Ectodermal cell (in vitro differentiated cells): ENCODE data around the gene KCNB1.

Experiments used
- H3K27ac ChIP-seq: 2 replicates; pipeline ENCODE4 v1.7.0; 2013; ENCODE audit warnings: mild to moderate bottlenecking, low read depth, low read length; ENCODE audit not compliant: insufficient read depth, poor library complexity, severe bottlenecking
- H3K27me3 ChIP-seq: 2 replicates; pipeline ENCODE4 v1.7.0; 2013; ENCODE audit warnings: mild to moderate bottlenecking, low read length; ENCODE audit not compliant: insufficient read depth, control insufficient read depth, poor library complexity, severe bottlenecking
- H3K36me3 ChIP-seq: one replicate; pipeline ENCODE4 v1.7.0; 2013; ENCODE audit warnings: low read length; ENCODE audit not compliant: control insufficient read depth, insufficient read depth
- H3K4me1 ChIP-seq: one replicate; pipeline ENCODE4 v1.7.0; 2013; ENCODE audit warnings: low read length; ENCODE audit not compliant: control insufficient read depth, insufficient read depth
- H3K4me3 ChIP-seq: 2 replicates; pipeline ENCODE4 v1.7.0; 2013; ENCODE audit warnings: low read depth, low read length, control low read depth; ENCODE audit not compliant: insufficient read depth
- H3K9me3 ChIP-seq: 2 replicates; pipeline ENCODE4 v1.7.0; 2013; ENCODE audit warnings: mild to moderate bottlenecking, low read length, moderate library complexity; ENCODE audit not compliant: control insufficient read depth
- WGBS, 2 experiments: methylation state at CpG; one replicate each; pipeline ENCODE4 v1.1.7; 2013; ENCODE audit warnings: missing lambda C conversion rate in 2 of 2; 5-methylcytosine and 5-hydroxymethylcytosine counted together

Gene KCNB1

DNA sequence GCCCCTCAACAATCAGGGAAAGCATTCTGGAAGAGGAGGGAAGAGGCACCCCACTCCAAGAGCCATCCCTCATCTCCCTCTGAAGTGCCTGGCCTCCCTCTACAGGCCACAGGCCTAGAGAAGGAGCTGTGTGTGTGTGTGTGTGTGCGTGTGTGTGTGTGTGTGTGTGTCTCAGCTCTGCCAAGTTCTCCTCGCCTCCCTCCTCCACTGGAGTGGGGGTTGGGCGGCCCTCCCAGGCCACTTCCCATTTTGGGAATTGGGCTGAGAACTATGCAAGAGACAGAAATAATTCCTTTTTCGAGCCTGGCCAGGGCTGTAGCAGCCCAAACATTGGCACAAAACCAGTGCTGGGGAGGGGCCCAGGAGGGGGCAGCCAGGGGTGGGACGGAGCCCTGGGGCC is 35.7 kb downstream of the KCNB1 start:
- Histone ChIP-seq H3K36me3 (no peaks in the 10 kb centered on the region), H3K9me3 (no peaks in the 10 kb centered on the region), H3K4me3 (no peak overlapping the region), H3K27me3 (no peaks in the 10 kb centered on the region), H3K4me1 (peaks cover 28% of the 10 kb centered on the region), H3K27ac (no peak overlapping the region)
- WGBS, 2 experiments = 60 to 61% methylated on average over 5 of the region's 5 CpGs

DNA sequence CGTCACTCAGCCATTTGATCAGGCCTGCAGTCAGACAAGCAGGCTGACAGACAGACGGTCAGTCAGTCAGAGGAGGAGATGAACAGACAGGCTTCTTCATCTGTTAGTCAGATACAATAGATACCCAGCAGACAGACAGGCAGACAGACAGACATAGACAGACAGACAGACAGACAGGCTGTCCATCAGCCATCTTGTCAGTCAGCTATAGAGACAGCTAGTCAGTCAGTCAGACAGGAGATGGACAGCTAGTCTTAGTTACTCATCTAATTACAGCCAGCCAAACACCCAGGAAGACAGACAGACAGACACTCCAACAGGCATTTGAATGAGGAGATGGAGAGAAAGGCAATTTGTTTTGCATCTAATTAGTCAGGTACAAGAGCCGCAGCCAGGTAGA is 36.4 kb downstream of the KCNB1 start:
- Histone ChIP-seq H3K36me3 (no peaks in the 10 kb centered on the region), H3K9me3 (no peaks in the 10 kb centered on the region), H3K27ac (no peak overlapping the region), H3K4me1 (peaks cover 28% of the 10 kb centered on the region), H3K4me3 (no peak overlapping the region), H3K27me3 (no peaks in the 10 kb centered on the region)
- WGBS, 2 experiments = 85 to 87% methylated on average over 3 of the region's 3 CpGs

DNA sequence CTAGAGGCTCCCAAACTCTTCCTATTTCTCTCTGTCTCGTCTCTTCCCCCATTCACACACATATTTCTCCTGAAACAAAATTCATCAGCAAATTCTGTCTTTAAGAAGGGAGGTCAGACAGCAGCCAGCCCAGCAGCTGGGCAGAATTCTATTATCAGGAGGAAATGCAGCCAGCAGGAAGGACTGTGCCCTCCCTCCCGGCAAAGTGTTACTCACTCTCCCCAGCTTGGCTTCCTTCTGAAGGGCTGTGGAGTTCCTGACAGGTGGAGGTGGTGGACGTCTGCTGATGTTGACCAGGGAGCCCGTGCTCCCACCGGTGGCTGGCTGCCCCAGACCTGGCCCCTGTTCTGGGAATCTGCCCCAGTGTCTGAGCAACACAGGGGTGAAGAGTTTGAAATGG is 37.3 kb downstream of the KCNB1 start:
- Histone ChIP-seq H3K4me1 (peaks cover 23% of the 10 kb centered on the region), H3K27ac (no peak overlapping the region), H3K9me3 (no peaks in the 10 kb centered on the region), H3K36me3 (no peaks in the 10 kb centered on the region), H3K4me3 (no peak overlapping the region), H3K27me3 (no peaks in the 10 kb centered on the region)
- 62% methylated on average over 5 of the region's 5 CpGs for WGBS, 2 experiments

DNA sequence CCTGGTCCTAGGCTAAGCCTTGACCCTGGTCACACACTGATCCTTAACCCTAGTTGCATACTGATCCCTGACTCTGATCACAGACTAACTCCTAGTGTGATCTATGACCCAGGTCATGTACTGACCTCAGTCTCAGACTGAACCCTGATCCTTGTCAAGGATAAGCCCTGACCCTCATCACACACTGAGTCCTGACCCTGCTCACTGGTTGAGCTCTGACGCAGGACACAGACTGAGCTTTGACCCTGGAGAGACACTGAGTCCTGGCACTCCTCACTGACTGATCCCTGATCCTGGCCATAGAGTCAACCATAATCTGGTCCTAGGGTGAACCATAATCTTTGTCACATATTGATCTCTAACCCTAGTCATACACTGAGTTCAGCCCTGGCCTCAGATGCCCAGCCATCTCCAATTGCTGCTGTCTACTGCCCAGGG is 37.9 kb downstream of the KCNB1 start:
- Histone ChIP-seq H3K36me3 (no peaks in the 10 kb centered on the region), H3K27ac (no peak overlapping the region), H3K4me3 (no peak overlapping the region), H3K4me1 (peaks cover 17% of the 10 kb centered on the region), H3K27me3 (no peaks in the 10 kb centered on the region), H3K9me3 (no peaks in the 10 kb centered on the region)
- WGBS, 2 experiments = 93 to 94% methylated on average over 1 of the region's 1 CpG

DNA sequence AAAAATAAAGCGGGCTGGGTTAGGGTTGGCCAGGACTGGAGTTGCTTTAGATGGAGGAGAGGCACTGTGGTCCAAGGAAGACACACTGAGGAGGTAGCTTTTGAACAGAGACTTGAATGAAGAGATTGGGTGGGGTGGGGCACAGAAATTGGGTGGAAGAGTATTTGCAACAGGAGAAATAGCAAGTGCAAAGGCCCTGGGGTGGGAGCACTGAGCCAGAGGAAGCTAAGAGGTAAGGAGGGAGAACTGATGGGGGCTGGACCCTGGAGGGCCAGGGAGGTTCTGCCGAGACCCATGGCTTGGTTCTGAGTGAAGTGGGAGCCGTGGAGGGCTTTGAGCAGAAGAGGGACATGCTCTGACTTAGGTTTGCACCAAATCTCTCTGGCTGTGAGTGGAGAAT is 45.4 kb downstream of the KCNB1 start:
- Histone ChIP-seq H3K4me1 (no peaks in the 10 kb centered on the region), H3K4me3 (no peak overlapping the region), H3K36me3 (no peaks in the 10 kb centered on the region), H3K27me3 (no peaks in the 10 kb centered on the region), H3K9me3 (no peaks in the 10 kb centered on the region), H3K27ac (no peak overlapping the region)
- 58 to 60% methylated on average over 3 of the region's 3 CpGs for WGBS, 2 experiments

DNA sequence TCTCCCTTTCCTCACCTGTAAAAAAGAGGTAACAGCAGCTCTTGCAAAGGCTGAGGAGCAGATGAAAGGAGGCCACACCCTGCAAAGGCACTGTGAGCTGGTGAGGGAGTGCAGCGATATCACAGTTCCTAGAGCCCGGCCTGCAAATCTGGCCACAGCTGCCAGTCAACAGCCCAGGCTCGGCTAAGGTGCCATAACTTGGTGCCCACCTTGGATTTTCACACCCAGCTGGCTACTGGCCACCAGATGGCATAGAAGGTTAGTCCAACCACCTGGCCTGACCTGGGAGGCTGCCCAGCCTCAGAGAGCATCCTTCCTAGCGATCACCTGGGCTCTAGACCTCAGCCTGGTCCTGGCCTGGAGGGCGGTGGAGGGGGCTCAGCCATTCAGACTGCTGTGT is 46.8 kb downstream of the KCNB1 start:
- no peaks in the 10 kb centered on the region for H3K9me3 ChIP-seq
- no peak overlapping the region for H3K4me3 ChIP-seq
- H3K27ac ChIP-seq = no peak overlapping the region
- H3K27me3 ChIP-seq = no peaks in the 10 kb centered on the region
- H3K4me1 ChIP-seq = no peaks in the 10 kb centered on the region
- 87% methylated on average over 5 of the region's 5 CpGs for WGBS, 2 experiments
- H3K36me3 ChIP-seq = no peaks in the 10 kb centered on the region

DNA sequence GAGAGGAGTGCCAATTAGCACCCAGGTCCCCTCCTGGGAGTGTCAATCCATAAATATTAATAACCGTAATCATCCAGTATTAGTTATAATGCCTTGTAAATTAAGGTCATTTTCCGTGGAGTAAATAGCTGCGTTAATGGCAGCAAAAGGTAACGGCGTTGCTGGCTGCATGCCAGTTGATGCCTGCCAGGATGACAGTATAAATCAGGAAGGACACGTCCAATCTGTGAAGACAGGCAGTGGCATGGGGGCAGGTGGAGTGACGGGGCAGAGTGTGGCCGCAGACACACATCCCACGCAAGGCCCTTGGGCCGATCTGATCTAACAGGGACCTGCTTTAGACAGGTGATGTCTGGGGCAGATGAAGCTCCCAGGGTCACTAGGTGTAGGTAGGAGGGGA is 49.1 kb downstream of the KCNB1 start:
- no peak overlapping the region for H3K27ac ChIP-seq

DNA sequence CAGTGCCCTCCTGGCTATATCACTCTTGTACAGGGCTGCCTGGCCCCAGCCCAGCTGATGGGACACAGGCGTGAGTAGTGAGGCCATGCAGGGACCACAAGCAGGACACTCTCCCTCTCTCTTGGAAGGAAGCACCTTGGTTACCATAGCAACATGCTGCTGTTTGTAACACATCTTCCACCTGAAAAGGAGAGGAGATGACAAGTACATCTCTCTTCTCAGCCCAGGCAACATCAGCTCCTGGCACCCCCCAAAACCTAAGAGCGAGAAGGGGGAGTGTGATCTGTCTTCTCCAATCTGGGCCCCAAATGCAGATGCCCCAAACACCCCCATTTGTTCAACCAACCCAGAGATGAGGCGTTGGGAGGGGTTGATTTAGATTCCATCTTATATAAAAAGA is 49.9 kb downstream of the KCNB1 start:
- Histone ChIP-seq H3K4me1 (no peaks in the 10 kb centered on the region), H3K9me3 (no peaks in the 10 kb centered on the region), H3K4me3 (no peak overlapping the region), H3K36me3 (no peaks in the 10 kb centered on the region), H3K27me3 (peaks cover 3% of the 10 kb centered on the region), H3K27ac (no peak overlapping the region)
- 69 to 89% methylated on average over 1 to 3 of the region's 3 CpGs for WGBS, 2 experiments

More for the DNA sequence above, 49.1 kb downstream of the KCNB1 start:
- Histone ChIP-seq H3K27me3 (peaks cover 3% of the 10 kb centered on the region), H3K9me3 (no peaks in the 10 kb centered on the region), H3K36me3 (no peaks in the 10 kb centered on the region), H3K4me1 (no peaks in the 10 kb centered on the region), H3K4me3 (no peak overlapping the region)
- WGBS, 2 experiments = 94% methylated on average over 10 of the region's 10 CpGs

DNA sequence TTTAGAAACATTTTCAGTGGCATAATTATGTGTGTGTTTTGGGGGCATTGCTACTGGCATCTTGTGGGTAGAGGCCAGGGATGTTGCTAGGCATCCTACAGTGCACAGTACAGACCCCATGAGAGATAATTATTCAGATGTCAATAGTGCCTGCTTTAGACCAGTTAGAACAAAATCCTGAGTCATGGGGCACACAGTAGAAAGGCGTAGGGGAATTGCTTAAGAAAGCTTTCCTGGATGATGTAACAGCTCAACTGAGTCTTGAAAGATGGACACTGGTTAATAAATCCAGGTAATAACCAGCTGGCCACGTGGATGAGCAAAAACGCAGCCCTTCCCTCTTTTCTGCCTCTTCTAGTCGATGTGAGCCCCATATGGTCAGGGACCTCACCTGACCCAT is 51.1 kb downstream of the KCNB1 start:
- no peak overlapping the region for H3K4me3 ChIP-seq
- no peaks in the 10 kb centered on the region for H3K9me3 ChIP-seq
- H3K27me3 ChIP-seq = peaks cover 3% of the 10 kb centered on the region
- no peak overlapping the region for H3K27ac ChIP-seq
- 84 to 87% methylated on average over 4 of the region's 4 CpGs for WGBS, 2 experiments
- H3K4me1 ChIP-seq = no peaks in the 10 kb centered on the region
- no peaks in the 10 kb centered on the region for H3K36me3 ChIP-seq

DNA sequence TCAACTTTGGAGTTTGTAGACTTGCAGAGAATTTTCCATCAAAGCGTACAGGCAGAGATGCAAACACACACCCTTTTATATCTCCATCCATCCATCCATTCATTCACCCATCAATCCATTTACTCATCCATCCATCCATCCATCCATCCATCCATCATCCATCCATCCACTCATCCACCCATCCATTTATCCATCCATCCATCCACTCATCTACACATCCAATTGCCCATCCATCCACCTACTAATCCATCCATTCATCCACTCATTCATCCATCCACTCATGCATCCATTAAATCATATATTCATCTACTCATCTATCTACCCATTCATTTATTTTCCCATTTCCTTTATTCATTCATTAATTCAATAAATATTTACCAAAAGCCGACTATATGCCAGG is 52.1 kb downstream of the KCNB1 start:
- no peaks in the 10 kb centered on the region for H3K9me3 ChIP-seq
- H3K4me3 ChIP-seq = no peak overlapping the region
- no peak overlapping the region for H3K27ac ChIP-seq
- 89 to 92% methylated on average over 2 of the region's 2 CpGs for WGBS, 2 experiments
- H3K36me3 ChIP-seq = no peaks in the 10 kb centered on the region
- no peaks in the 10 kb centered on the region for H3K4me1 ChIP-seq
- H3K27me3 ChIP-seq = peaks cover 3% of the 10 kb centered on the region
